Measurements from ENCODE around the gene NTSR1. TPM values are rescaled to one million over a fixed set of nuclear protein-coding genes. Genes with fewer than 3 reads are reported as not detected.

Gene NTSR1
- total RNA-seq, 5 donors from 2014 or later (not counting 1 experiment from before 2014, with no cell fraction given) = 0.33 to 0.63 (median 0.53) TPM; not detected in 2

DNA sequence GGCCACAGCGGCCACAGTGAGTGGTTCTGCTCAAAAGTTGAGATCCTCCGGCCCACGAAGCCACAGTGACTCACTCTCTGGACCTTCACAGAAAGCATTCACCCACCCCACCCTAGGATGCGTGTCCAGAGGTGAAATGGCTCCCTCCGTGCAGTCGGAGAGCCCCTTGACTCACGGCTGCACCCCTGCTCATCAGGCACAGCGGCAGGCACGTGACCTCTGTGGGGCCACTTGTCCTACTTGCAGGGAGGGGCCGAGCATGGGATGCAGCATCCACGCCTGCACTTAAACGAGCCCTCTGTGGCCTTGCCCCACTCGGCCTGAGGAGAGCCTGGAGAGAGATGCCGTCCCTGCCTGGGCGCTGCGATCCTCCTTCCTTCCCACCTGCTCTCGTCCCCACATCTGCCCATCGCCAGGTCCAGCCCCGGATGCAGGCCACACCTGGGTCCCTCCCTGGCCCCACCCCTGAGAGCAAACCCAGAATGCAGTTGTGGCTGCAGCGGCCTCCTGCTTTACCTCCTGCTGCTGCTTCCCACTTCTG lies 28.7 kb downstream of the NTSR1 start:
- Histone ChIP-seq H3K36me3 (ENCODE audit: control insufficient read depth in 2 of 2, extremely low read depth in 1 of 2, insufficient read depth in 1 of 2, low read length in 1 of 2) (no peaks in the 10 kb centered on the region), H3K4me1 (ENCODE audit: control insufficient read depth in 1 of 2, extremely low read depth in 1 of 2, insufficient read depth in 2 of 2, low read length in 2 of 2) (peaks cover 16 to 53% of the 10 kb centered on the region in 2 experiments), H3K4me3 (ENCODE audit: control insufficient read depth in 1 of 2, extremely low read depth in 1 of 2, low read length in 1 of 2) (no peak overlapping the region), H3K27me3 (replicated peaks in 1 of 2; ENCODE audit: control insufficient read depth in 2 of 2, extremely low read depth in 1 of 2, insufficient read depth in 2 of 2, low read length in 1 of 2) (peaks cover 0 to 3% of the 10 kb centered on the region in 2 experiments), H3K9me3 (no peaks in the 10 kb centered on the region), H3K27ac (ENCODE audit: low read length) (no peak overlapping the region)
- H3K9me3 Mint-ChIP-seq = no peaks in the 10 kb centered on the region
- ChIA-PET CTCF (no interaction called here), POLR2A (no interaction called here)
- no peak overlapping the region for H3K4me3 Mint-ChIP-seq
- H3K4me1 Mint-ChIP-seq = peaks cover 26 to 53% (median 36%) of the 10 kb centered on the region in 3 donors
- DNase-seq (no peak), ATAC-seq (replicated peaks in 1 of 4) (no peak)
- WGBS (ENCODE audit: insufficient coverage) = 90% methylated on average over 16 of the region's 20 CpGs
- no peaks in the 10 kb centered on the region for H3K27me3 Mint-ChIP-seq
- H3K27ac Mint-ChIP-seq = no peak overlapping the region
- H3K36me3 Mint-ChIP-seq = no peaks in the 10 kb centered on the region

DNA sequence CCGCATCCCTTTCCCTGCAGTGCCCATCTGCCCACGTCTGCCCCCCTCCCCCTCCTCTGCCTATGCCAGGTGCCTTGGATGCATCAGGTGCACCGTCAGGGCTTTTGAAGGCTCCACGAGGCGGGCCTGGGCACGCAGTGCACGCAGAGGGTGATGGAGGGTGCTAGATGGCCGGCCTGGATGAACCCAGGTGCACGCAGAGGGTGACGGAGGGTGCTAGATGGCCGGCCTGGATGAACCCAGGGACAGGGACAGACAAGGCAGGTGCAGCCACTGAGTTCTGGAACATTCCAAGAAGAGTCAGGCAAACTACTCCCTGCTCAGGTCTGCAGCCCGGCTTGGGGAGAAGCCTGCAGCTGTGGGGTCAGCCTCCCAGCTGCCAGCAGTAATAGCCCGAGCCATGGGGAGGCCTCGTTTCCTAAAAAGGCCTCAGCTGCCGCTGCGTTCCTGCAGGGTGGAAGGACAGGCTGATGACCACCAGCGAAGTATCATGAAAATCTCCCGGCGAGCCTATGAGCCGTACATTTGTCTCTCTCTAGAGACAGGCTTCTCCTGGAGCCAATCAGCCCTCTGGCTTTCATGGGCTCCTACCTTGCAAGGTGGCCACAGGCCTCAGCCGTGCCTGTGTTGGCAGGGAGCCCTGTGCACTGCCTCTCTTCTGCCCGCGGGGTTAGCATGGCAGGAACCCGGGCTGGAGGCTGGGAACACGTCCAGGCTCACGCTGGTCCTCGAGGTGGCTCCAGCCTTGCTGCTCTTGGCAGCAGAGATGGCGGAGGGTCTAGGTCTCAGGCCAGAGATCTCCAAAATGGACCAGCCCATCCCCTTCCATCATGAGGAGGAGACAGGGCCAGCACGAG lies 29.6 kb downstream of the NTSR1 start:
- POLR2A ChIA-PET = no interaction called here
- H3K27me3 ChIP-seq (replicated peaks in 1 of 2; ENCODE audit: control insufficient read depth in 2 of 2, extremely low read depth in 1 of 2, insufficient read depth in 2 of 2, low read length in 1 of 2) = peaks cover 0 to 3% of the 10 kb centered on the region in 2 experiments
- CTCF ChIA-PET = no interaction called here
- Mint-ChIP-seq H3K27me3 (no peaks in the 10 kb centered on the region), H3K9me3 (no peaks in the 10 kb centered on the region), H3K36me3 (no peaks in the 10 kb centered on the region), H3K4me3 (no peak overlapping the region), H3K4me1 (peaks cover 20 to 60% (median 41%) of the 10 kb centered on the region in 3 donors), H3K27ac (peak overlapping the region in 1 of 2 donors; percentile 65)
- no peaks in the 10 kb centered on the region for H3K36me3 ChIP-seq (ENCODE audit: control insufficient read depth in 2 of 2, extremely low read depth in 1 of 2, insufficient read depth in 1 of 2, low read length in 1 of 2)
- H3K4me1 ChIP-seq (ENCODE audit: control insufficient read depth in 1 of 2, extremely low read depth in 1 of 2, insufficient read depth in 2 of 2, low read length in 2 of 2) = peaks cover 22 to 62% of the 10 kb centered on the region in 2 experiments
- H3K9me3 ChIP-seq = no peaks in the 10 kb centered on the region
- 97% methylated on average over 26 of the region's 29 CpGs for WGBS (ENCODE audit: insufficient coverage)
- H3K27ac ChIP-seq (ENCODE audit: low read length) = no peak overlapping the region
- no peak for DNase-seq
- no peak for ATAC-seq (replicated peaks in 1 of 4)
- H3K4me3 ChIP-seq (ENCODE audit: control insufficient read depth in 1 of 2, extremely low read depth in 1 of 2, low read length in 1 of 2) = no peak overlapping the region

DNA sequence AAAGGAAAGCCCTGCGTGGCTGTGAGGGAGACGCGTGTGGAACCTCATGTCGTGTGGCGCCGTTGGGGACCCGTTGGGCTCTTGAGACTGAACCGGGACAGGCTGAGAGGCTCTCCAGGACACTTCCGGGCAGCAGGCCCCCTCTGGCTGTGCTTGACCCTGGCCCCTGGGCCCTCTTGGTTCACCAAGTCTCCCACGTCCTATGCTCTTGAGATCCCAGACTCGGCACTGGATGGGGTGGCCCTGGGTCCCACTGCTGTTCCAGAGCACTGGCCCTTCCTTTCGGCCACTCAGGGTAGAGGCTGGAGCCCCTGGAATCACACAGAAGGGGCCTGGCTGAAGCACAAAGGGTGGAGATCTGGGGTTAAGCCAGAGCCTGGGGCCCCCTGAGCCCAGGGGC lies 30.4 kb downstream of the NTSR1 start:
- Histone ChIP-seq H3K4me3 (ENCODE audit: control insufficient read depth in 1 of 2, extremely low read depth in 1 of 2, low read length in 1 of 2) (no peak overlapping the region), H3K27me3 (replicated peaks in 1 of 2; ENCODE audit: control insufficient read depth in 2 of 2, extremely low read depth in 1 of 2, insufficient read depth in 2 of 2, low read length in 1 of 2) (peaks cover 0 to 3% of the 10 kb centered on the region in 2 experiments), H3K27ac (ENCODE audit: low read length) (peak overlapping the region; percentile 75), H3K36me3 (ENCODE audit: control insufficient read depth in 2 of 2, extremely low read depth in 1 of 2, insufficient read depth in 1 of 2, low read length in 1 of 2) (no peaks in the 10 kb centered on the region), H3K9me3 (no peaks in the 10 kb centered on the region), H3K4me1 (ENCODE audit: control insufficient read depth in 1 of 2, extremely low read depth in 1 of 2, insufficient read depth in 2 of 2, low read length in 2 of 2) (peaks cover 24 to 66% of the 10 kb centered on the region in 2 experiments)
- no peaks in the 10 kb centered on the region for H3K36me3 Mint-ChIP-seq
- ATAC-seq (replicated peaks in 1 of 4) (no peak), DNase-seq (no peak)
- H3K27ac Mint-ChIP-seq = peak overlapping the region; percentile 90 to 92
- H3K4me1 Mint-ChIP-seq = peaks cover 20 to 65% (median 41%) of the 10 kb centered on the region in 3 donors
- no peaks in the 10 kb centered on the region for H3K27me3 Mint-ChIP-seq
- ChIA-PET POLR2A (no interaction called here), CTCF (no interaction called here)
- peak overlapping the region in 2 of 3 donors; percentile 72 to 81 for H3K4me3 Mint-ChIP-seq
- WGBS (ENCODE audit: insufficient coverage) = 93% methylated on average over 11 of the region's 12 CpGs
- no peaks in the 10 kb centered on the region for H3K9me3 Mint-ChIP-seq

DNA sequence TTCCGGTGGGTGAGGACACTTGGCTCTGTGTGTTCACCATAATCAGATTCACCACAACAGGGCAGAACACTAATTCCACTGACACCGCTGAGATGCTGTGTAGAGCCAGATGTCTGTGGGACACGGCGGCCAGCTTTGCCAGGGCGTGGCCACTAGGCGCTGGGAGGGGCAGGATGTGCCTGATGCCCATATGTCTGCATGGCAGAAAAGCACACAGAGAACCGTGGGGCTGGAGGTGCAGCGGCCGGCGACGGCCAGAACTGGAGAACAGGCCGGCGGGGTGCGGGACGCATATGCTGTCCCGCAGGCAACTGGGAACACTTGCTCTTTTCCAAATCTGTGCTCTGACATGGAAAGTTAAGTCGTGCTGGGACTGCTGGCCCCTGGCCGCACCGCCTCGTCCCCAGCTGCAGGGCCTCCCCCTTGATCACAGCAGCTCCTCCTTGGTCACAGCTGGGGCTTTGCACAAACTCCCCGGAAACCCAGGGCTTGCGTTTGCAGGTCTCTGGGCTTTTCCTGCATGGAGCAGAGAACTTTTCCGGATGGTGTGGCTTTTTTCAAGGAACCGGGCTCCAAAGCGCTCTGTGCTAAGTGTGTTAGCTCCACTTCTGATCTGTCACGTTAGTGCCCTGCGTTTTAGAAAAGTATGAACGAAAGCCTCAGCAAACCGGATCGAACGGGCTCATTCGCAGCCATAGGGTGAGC lies 31.1 kb downstream of the NTSR1 start:
- H3K4me1 ChIP-seq (ENCODE audit: control insufficient read depth in 1 of 2, extremely low read depth in 1 of 2, insufficient read depth in 2 of 2, low read length in 2 of 2) = peaks cover 27 to 68% of the 10 kb centered on the region in 2 experiments
- WGBS (ENCODE audit: insufficient coverage) = 17% methylated on average over 29 of the region's 32 CpGs
- Mint-ChIP-seq H3K36me3 (no peaks in the 10 kb centered on the region), H3K9me3 (no peaks in the 10 kb centered on the region), H3K27me3 (no peaks in the 10 kb centered on the region), H3K4me1 (peaks cover 20 to 66% (median 41%) of the 10 kb centered on the region in 3 donors), H3K4me3 (peak overlapping the region; percentile 72 to 81 (median 76)), H3K27ac (peak overlapping the region; percentile 90 to 92)
- ATAC-seq (replicated peaks in 1 of 4) = peak; percentile 28 to 59 (median 40)
- peak overlapping the region in 1 of 2 donors; percentile 47 for H3K4me3 ChIP-seq (ENCODE audit: control insufficient read depth in 1 of 2, extremely low read depth in 1 of 2, low read length in 1 of 2)
- no peaks in the 10 kb centered on the region for H3K9me3 ChIP-seq
- H3K27ac ChIP-seq (ENCODE audit: low read length) = peak overlapping the region; percentile 75
- peak in 21 of 35 experiments; percentile 12 to 66 (median 29) for DNase-seq
- no peaks in the 10 kb centered on the region for H3K27me3 ChIP-seq (replicated peaks in 1 of 2; ENCODE audit: control insufficient read depth in 2 of 2, extremely low read depth in 1 of 2, insufficient read depth in 2 of 2, low read length in 1 of 2)
- ChIA-PET POLR2A (interaction anchor here in 1 of 2 donors (0.7 kb wide), 1 partner anchor 521 kb away, joined by 4 read pairs; no protein-coding TSS in a partner anchor), CTCF (no interaction called here)
- H3K36me3 ChIP-seq (ENCODE audit: control insufficient read depth in 2 of 2, extremely low read depth in 1 of 2, insufficient read depth in 1 of 2, low read length in 1 of 2) = no peaks in the 10 kb centered on the region

DNA sequence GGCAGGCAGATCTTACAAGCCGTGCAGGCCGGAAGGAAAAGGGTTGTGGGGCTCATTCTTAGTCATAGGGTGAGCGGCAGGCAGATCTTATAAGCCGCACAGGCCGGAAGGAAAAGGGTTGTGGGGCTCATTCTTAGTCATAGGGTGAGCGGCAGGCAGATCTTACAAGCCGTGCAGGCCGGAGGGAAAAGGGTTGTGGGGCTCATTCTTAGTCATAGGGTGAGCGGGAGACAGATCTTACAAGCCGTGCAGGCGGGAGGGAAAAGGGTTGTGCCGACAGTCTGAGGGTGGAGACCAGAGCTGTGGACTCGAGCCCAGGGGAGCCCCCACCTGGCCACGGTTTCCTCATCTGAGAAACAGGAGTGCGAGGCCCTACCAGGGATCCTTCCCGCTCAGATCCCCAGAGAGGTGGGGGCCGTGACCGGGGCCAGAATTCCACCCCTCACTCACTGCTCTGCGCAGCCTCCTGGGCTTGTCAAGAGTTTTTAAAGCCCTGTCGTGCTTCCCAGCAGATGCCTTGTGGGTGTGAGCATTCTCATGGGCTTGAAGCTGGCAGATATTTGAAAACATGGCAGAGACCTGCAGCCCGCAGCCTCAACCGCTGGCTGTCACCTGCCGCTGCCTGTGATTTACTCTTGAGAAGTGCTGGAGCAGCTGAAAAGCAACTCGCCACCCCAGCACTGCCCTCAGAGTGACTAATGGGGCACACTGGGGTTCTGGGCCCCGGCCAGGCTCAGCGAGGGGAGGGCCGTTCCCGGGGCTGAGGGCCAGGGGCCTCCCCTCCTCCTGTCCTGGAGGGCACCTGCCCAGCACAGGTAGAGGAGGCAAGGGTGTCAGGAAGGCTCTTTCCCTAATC lies 31.9 kb downstream of the NTSR1 start:
- WGBS (ENCODE audit: insufficient coverage) = 10% methylated on average over 21 of the region's 28 CpGs
- peak; percentile 53 to 91 (median 72) for DNase-seq

More for the DNA sequence above, 31.9 kb downstream of the NTSR1 start:
- peak overlapping the region; percentile 90 to 92 for H3K27ac Mint-ChIP-seq
- peaks cover 28 to 68% (median 48%) of the 10 kb centered on the region in 3 donors for H3K4me1 Mint-ChIP-seq
- H3K4me3 Mint-ChIP-seq = peak overlapping the region; percentile 72 to 81 (median 76)
- Histone ChIP-seq H3K4me1 (ENCODE audit: control insufficient read depth in 1 of 2, extremely low read depth in 1 of 2, insufficient read depth in 2 of 2, low read length in 2 of 2) (peaks cover 33 to 66% of the 10 kb centered on the region in 2 experiments), H3K4me3 (ENCODE audit: control insufficient read depth in 1 of 2, extremely low read depth in 1 of 2, low read length in 1 of 2) (peak overlapping the region; percentile 15 to 47), H3K27me3 (replicated peaks in 1 of 2; ENCODE audit: control insufficient read depth in 2 of 2, extremely low read depth in 1 of 2, insufficient read depth in 2 of 2, low read length in 1 of 2) (peaks cover 0 to under 1% of the 10 kb centered on the region in 2 experiments), H3K36me3 (ENCODE audit: control insufficient read depth in 2 of 2, extremely low read depth in 1 of 2, insufficient read depth in 1 of 2, low read length in 1 of 2) (no peaks in the 10 kb centered on the region), H3K9me3 (no peaks in the 10 kb centered on the region), H3K27ac (ENCODE audit: low read length) (peak overlapping the region; percentile 75)
- no peaks in the 10 kb centered on the region for H3K36me3 Mint-ChIP-seq
- ChIA-PET CTCF (interaction anchor here in 1 of 2 donors (0.9 to 1.0 kb wide), 2 partner anchors 11 to 54 kb away, joined by 3 to 4 read pairs; no protein-coding TSS in a partner anchor), POLR2A (no interaction called here)
- ATAC-seq (replicated peaks in 1 of 4) = peak; percentile 77 to 84 (median 80)
- H3K9me3 Mint-ChIP-seq = no peaks in the 10 kb centered on the region
- peaks cover 0 to 4% of the 10 kb centered on the region in 2 donors for H3K27me3 Mint-ChIP-seq
